HCT116 (cell line): ENCODE results near the gene KIF18B.

Experiments used
- CBX3 ChIP-seq: IDR thresholded peaks from 2 replicates; pipeline ENCODE4 v1.6.1; 2012; ENCODE audit warnings: low read depth
- CEBPB ChIP-seq: IDR thresholded peaks from 2 replicates; pipeline ENCODE4 v1.6.1; 2012; ENCODE audit warnings: low read depth
- EGR1 ChIP-seq: IDR thresholded peaks from 2 replicates; pipeline ENCODE4 v1.6.1; 2012; ENCODE audit warnings: low read depth
- EZH2 ChIP-seq: fragments of 200-600 bp; sonication (generic); IDR thresholded peaks from 2 replicates; pipeline ENCODE4 v1.6.1; 2017; ENCODE audit warnings: antibody characterized with exemption, mixed run types
- JUND ChIP-seq: IDR thresholded peaks from 2 replicates; pipeline ENCODE4 v1.6.1; 2012
- POLR2A ChIP-seq: IDR thresholded peaks from 2 replicates; pipeline ENCODE4 v1.7.0; 2011; ENCODE audit warnings: borderline replicate concordance; ENCODE audit not compliant: insufficient read depth, insufficient read length; ENCODE audit errors: extremely low read depth
- POLR2AphosphoS5 ChIP-seq: IDR thresholded peaks from 2 replicates; pipeline ENCODE4 v1.6.1; 2011; ENCODE audit warnings: mild to moderate bottlenecking, low read depth, low read length, moderate library complexity
- SP1 ChIP-seq: IDR thresholded peaks from 2 replicates; pipeline ENCODE4 v1.6.1; 2012; ENCODE audit warnings: low read depth
- SRF ChIP-seq: IDR thresholded peaks from 2 replicates; pipeline ENCODE4 v1.6.1; 2012; ENCODE audit warnings: low read depth
- YY1 ChIP-seq: IDR thresholded peaks from 2 replicates; pipeline ENCODE4 v1.6.1; 2011; ENCODE audit warnings: low read length, low read depth, moderate library complexity, mild to moderate bottlenecking; ENCODE audit not compliant: insufficient replicate concordance; ENCODE audit errors: extremely low read depth
- ZNF274 ChIP-seq: fragments of 200-500 bp; sonication (Bioruptor generic); IDR thresholded peaks from 2 replicates; pipeline ENCODE4 v1.6.1; 2014; ENCODE audit warnings: mild to moderate bottlenecking, low read depth, low read length, inconsistent platforms
- TF ChIP-seq, protein P1 (sequence below), 3 experiments: fragments of 200-600 bp in 1 of 3; sonication (generic) in 1 of 3; IDR thresholded peaks in 2 of 3; conservative IDR thresholded peaks in 1 of 3; 2 replicates each; pipeline ENCODE4 v1.5.1; 2012 to 2017; ENCODE audit warnings: low read depth in 2 of 3, low read length in 2 of 3, antibody characterized with exemption in 1 of 3, borderline replicate concordance in 1 of 3, control low read depth in 1 of 3, mild to moderate bottlenecking in 1 of 3, mixed read lengths in 1 of 3, mixed run types in 1 of 3, moderate library complexity in 1 of 3; ENCODE audit not compliant: insufficient read depth in 1 of 3
- TF ChIP-seq, protein P2 (sequence below): IDR thresholded peaks from 2 replicates; pipeline ENCODE4 v1.6.1; 2011; ENCODE audit warnings: mild to moderate bottlenecking, low read length, moderate library complexity; ENCODE audit not compliant: insufficient replicate concordance; ENCODE audit errors: extremely low read depth

DNA sequence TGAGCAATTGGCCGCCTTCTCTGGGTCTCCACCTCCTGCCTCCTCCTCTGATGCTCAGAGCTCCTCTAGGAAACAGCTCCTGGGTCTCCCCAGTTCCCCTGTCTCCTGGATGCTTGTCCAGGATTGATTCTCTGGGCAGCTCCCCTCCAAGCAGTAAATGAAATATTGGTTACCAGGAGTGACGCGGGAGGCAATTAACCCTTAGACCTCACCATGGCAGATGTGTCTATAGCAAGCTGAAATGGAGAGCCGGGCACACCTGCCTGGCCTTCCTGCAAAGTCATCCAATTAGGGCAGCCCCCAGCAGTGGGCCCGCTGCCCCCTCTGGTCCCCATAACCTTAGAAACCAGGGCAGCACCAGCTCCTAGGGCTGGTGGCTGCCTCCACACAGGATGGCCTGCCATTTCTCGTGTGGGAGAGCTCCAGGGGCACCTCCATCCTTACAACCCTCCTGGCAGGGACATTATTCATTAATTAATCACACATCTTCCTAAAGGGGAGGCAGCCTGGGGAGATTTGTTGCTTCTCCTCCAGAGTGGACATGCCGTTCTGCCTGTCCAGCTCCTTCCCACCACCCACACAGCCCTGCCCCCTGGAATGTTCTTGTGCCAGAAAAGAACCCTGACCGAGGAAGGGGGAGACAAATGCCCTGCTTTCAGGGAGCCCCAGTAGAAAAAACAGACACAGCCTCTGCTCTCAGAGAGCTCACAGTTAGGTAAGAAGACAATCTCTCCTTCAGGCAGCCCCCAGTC is 8.3 kb upstream of the KIF18B start:
- TF ChIP-seq, protein P1, sequence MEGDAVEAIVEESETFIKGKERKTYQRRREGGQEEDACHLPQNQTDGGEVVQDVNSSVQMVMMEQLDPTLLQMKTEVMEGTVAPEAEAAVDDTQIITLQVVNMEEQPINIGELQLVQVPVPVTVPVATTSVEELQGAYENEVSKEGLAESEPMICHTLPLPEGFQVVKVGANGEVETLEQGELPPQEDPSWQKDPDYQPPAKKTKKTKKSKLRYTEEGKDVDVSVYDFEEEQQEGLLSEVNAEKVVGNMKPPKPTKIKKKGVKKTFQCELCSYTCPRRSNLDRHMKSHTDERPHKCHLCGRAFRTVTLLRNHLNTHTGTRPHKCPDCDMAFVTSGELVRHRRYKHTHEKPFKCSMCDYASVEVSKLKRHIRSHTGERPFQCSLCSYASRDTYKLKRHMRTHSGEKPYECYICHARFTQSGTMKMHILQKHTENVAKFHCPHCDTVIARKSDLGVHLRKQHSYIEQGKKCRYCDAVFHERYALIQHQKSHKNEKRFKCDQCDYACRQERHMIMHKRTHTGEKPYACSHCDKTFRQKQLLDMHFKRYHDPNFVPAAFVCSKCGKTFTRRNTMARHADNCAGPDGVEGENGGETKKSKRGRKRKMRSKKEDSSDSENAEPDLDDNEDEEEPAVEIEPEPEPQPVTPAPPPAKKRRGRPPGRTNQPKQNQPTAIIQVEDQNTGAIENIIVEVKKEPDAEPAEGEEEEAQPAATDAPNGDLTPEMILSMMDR (IDR thresholded peaks at IDR 0.05 in 2 of 3, conservative IDR thresholded peaks at IDR 0.05 in 1 of 3; ENCODE audit: borderline replicate concordance in 1 of 3, insufficient read depth in 1 of 3, low read depth in 2 of 3, low read length in 2 of 3), result no peak
- TF ChIP-seq EZH2 (no peak), POLR2A (no peak), CBX3 (no peak), SP1 (no peak), CEBPB (no peak), EGR1 (no peak), SRF (no peak), ZNF274 (no peak), YY1 (no peak), JUND (no peak), POLR2AphosphoS5 (no peak)
- TF ChIP-seq, protein P2, sequence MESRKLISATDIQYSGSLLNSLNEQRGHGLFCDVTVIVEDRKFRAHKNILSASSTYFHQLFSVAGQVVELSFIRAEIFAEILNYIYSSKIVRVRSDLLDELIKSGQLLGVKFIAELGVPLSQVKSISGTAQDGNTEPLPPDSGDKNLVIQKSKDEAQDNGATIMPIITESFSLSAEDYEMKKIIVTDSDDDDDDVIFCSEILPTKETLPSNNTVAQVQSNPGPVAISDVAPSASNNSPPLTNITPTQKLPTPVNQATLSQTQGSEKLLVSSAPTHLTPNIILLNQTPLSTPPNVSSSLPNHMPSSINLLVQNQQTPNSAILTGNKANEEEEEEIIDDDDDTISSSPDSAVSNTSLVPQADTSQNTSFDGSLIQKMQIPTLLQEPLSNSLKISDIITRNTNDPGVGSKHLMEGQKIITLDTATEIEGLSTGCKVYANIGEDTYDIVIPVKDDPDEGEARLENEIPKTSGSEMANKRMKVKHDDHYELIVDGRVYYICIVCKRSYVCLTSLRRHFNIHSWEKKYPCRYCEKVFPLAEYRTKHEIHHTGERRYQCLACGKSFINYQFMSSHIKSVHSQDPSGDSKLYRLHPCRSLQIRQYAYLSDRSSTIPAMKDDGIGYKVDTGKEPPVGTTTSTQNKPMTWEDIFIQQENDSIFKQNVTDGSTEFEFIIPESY, result no peak
